ENCODE measurements around the gene LITAFD.

Gene LITAFD

GRCh38 chr16:8929086-8929748 lies 47.1 kb downstream of the LITAFD start:
- H3K27ac Mint-ChIP-seq = peak overlapping the region; percentile 79
- H3K9me3 Mint-ChIP-seq = no peaks in the 10 kb centered on the region
- DNase-seq (ENCODE audit: low spot score in 2 of 2) = no peak
- peaks cover 62% of the 10 kb centered on the region for H3K4me1 Mint-ChIP-seq
- no peak for ATAC-seq
- no peak overlapping the region for H3K4me3 Mint-ChIP-seq
- peaks cover 64% of the 10 kb centered on the region for H3K36me3 Mint-ChIP-seq

- no peak for DNase-seq (ENCODE audit: low spot score in 2 of 2)
- H3K4me1 Mint-ChIP-seq = peaks cover 66% of the 10 kb centered on the region
- no peaks in the 10 kb centered on the region for H3K9me3 Mint-ChIP-seq
- no peak overlapping the region for H3K27ac Mint-ChIP-seq
- peaks cover 42% of the 10 kb centered on the region for H3K36me3 Mint-ChIP-seq
- no peak for ATAC-seq
- no peak overlapping the region for H3K4me3 Mint-ChIP-seq
Observed at GRCh38 chr16:8931859-8932258, 49.7 kb downstream of the LITAFD start.

- DNase-seq (ENCODE audit: low spot score in 2 of 2) (no peak), ATAC-seq (no peak)
- H3K36me3 Mint-ChIP-seq = peaks cover 15% of the 10 kb centered on the region
- no peak overlapping the region for H3K27ac Mint-ChIP-seq
- H3K4me3 Mint-ChIP-seq = no peak overlapping the region
- H3K9me3 Mint-ChIP-seq = no peaks in the 10 kb centered on the region
- H3K4me1 Mint-ChIP-seq = peaks cover 71% of the 10 kb centered on the region
Observed at GRCh38 chr16:8934601-8935000, 52.5 kb downstream of the LITAFD start.
